ENCODE results near the gene BZW1. TPM values are rescaled to one million over a fixed set of nuclear protein-coding genes. Genes with fewer than 3 reads are reported as not detected.

The BZW1 gene
- total RNA-seq, 2 experiments from 2014 or later = 416 to 423 TPM

GRCh38 chr2:200778038-200778437 is 33.7 kb upstream of the BZW1 start:
- intact Hi-C loops (cut with micrococcal nuclease) = no loop called here
- no peaks in the 10 kb centered on the region for H3K4me1 Mint-ChIP-seq (ENCODE audit: low read depth)
- H3K36me3 Mint-ChIP-seq = peaks cover 2% of the 10 kb centered on the region
- H3K4me3 Mint-ChIP-seq = no peak overlapping the region
- no peak for DNase-seq
- CTCF ChIA-PET = no interaction called here
- POLR2A ChIA-PET = no interaction called here
- H3K27ac Mint-ChIP-seq = no peak overlapping the region
- H3K9me3 Mint-ChIP-seq = peaks cover 5% of the 10 kb centered on the region
- H3K27me3 Mint-ChIP-seq = peaks cover 4% of the 10 kb centered on the region

DNA sequence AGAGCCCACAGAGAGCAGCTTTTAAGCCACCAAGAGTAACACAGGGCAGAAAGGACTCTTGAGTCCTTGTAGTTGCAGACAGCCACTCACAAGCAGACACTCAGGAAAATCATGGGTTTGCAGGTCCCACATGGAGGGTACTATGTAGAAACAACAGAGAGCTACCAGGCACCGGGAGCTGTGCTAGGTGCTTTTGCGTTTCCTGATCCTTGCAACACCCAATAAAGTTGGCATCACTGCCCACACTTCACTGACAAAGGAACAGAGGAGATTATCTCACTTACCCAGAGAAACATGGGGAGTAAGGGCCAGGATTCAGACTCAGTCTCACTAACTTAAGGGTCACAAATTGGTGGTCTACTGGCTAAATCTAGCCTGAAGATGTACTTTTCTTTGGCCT is 32.5 kb upstream of the BZW1 start:
- Mint-ChIP-seq H3K4me3 (no peak overlapping the region), H3K36me3 (no peaks in the 10 kb centered on the region), H3K9me3 (no peaks in the 10 kb centered on the region), H3K4me1 (ENCODE audit: low read depth) (no peaks in the 10 kb centered on the region), H3K27ac (no peak overlapping the region), H3K27me3 (peaks cover 4% of the 10 kb centered on the region)
- CTCF ChIA-PET = no interaction called here
- intact Hi-C loops (cut with micrococcal nuclease) = no loop called here
- DNase-seq = no peak
- POLR2A ChIA-PET = interaction anchor here (0.6 kb wide), 1 partner anchor 14 kb away, joined by 3 read pairs; no protein-coding TSS in a partner anchor

- DNase-seq = no peak
- ChIA-PET CTCF (no interaction called here), POLR2A (no interaction called here)
- Mint-ChIP-seq H3K4me3 (no peak overlapping the region), H3K27me3 (peaks cover 4% of the 10 kb centered on the region), H3K27ac (no peak overlapping the region), H3K9me3 (no peaks in the 10 kb centered on the region), H3K36me3 (no peaks in the 10 kb centered on the region), H3K4me1 (ENCODE audit: low read depth) (peaks cover under 1% of the 10 kb centered on the region)
- intact Hi-C loops (cut with micrococcal nuclease) = no loop called here
These were observed 30.1 kb upstream of the BZW1 start for GRCh38 chr2:200781616-200782015.

DNA sequence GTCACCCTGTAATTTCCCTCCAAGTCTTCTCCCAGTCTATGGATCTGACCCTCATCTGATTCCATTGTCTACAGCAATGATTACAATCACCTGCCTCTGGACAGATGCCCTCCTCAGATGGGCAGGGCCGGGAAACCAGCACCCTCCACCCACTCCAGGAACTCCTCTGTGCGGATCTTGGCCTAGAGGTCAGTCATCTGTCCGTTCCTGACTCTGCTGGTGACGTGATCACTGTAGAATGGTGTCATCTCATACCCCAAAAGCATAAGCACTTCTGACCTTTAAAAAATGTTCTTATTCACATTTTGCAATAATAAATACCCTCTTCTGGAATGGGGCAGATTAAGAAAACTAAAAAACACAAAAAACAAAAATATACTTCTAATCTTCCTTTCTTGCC is 29.5 kb upstream of the BZW1 start:
- H3K27me3 Mint-ChIP-seq = peaks cover 4% of the 10 kb centered on the region
- ChIA-PET CTCF (no interaction called here), POLR2A (no interaction called here)
- no peak for DNase-seq
- no peak overlapping the region for H3K4me3 Mint-ChIP-seq
- no peak overlapping the region for H3K27ac Mint-ChIP-seq
- H3K36me3 Mint-ChIP-seq = no peaks in the 10 kb centered on the region
- intact Hi-C loops (cut with micrococcal nuclease) = no loop called here
- H3K9me3 Mint-ChIP-seq = no peaks in the 10 kb centered on the region
- peaks cover 4% of the 10 kb centered on the region for H3K4me1 Mint-ChIP-seq (ENCODE audit: low read depth)

GRCh38 chr2:200784215-200784614 is 27.5 kb upstream of the BZW1 start:
- no peak overlapping the region for H3K27ac Mint-ChIP-seq
- no peak for DNase-seq
- H3K9me3 Mint-ChIP-seq = no peaks in the 10 kb centered on the region
- CTCF ChIA-PET = interaction anchor here (0.9 kb wide), 1 partner anchor 9 kb away, joined by 3 read pairs; no protein-coding TSS in a partner anchor
- peaks cover 4% of the 10 kb centered on the region for H3K27me3 Mint-ChIP-seq
- H3K4me1 Mint-ChIP-seq (ENCODE audit: low read depth) = peaks cover 16% of the 10 kb centered on the region
- POLR2A ChIA-PET = no interaction called here
- H3K36me3 Mint-ChIP-seq = no peaks in the 10 kb centered on the region
- H3K4me3 Mint-ChIP-seq = no peak overlapping the region
- intact Hi-C loops (cut with micrococcal nuclease) = no loop called here

- Mint-ChIP-seq H3K36me3 (no peaks in the 10 kb centered on the region), H3K4me3 (no peak overlapping the region), H3K9me3 (no peaks in the 10 kb centered on the region), H3K27me3 (peaks cover 4% of the 10 kb centered on the region), H3K4me1 (ENCODE audit: low read depth) (peaks cover 16% of the 10 kb centered on the region), H3K27ac (no peak overlapping the region)
- POLR2A ChIA-PET = no interaction called here
- intact Hi-C loops (cut with micrococcal nuclease) = no loop called here
- no peak for DNase-seq
- CTCF ChIA-PET = interaction anchor here (0.7 kb wide), 1 partner anchor 12 kb away, joined by 5 read pairs; no protein-coding TSS in a partner anchor
These were observed 25.3 kb upstream of the BZW1 start for GRCh38 chr2:200786423-200786822.

DNA sequence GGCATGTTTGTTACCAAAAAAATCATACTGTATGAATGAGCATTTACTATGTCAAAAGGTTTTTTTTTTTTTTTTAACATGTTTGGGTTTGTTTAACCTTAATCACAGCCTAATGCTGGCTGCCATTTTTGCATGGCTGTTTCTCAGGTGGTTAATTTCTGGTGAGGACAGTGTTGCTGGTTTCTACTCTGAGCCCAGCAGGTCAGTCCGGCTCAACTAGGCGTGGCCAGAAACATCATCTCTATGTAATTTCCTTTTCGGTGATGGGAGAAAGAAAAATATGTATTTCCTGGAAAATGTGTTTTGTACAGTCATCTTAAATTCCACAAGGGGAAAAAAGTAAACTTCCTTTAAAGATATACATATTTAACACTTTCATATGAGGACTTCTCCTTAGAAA is 24.9 kb upstream of the BZW1 start:
- peaks cover 4% of the 10 kb centered on the region for H3K27me3 Mint-ChIP-seq
- no peaks in the 10 kb centered on the region for H3K9me3 Mint-ChIP-seq
- intact Hi-C loops (cut with micrococcal nuclease) = loop anchor here (1.0 kb wide), 2 partner anchors 22 to 74 kb away; no protein-coding TSS in a partner anchor
- no peak overlapping the region for H3K27ac Mint-ChIP-seq
- DNase-seq = no peak
- CTCF ChIA-PET = interaction anchor here (0.7 kb wide), 1 partner anchor 11 kb away, joined by 5 read pairs; no protein-coding TSS in a partner anchor
- H3K4me1 Mint-ChIP-seq (ENCODE audit: low read depth) = peaks cover 16% of the 10 kb centered on the region
- POLR2A ChIA-PET = no interaction called here
- no peak overlapping the region for H3K4me3 Mint-ChIP-seq
- no peaks in the 10 kb centered on the region for H3K36me3 Mint-ChIP-seq

GRCh38 chr2:200787351-200788120 is 24.2 kb upstream of the BZW1 start:
- Mint-ChIP-seq H3K27me3 (peaks cover 4% of the 10 kb centered on the region), H3K4me1 (ENCODE audit: low read depth) (peaks cover 16% of the 10 kb centered on the region), H3K27ac (peak overlapping the region; percentile 26), H3K9me3 (no peaks in the 10 kb centered on the region), H3K36me3 (no peaks in the 10 kb centered on the region), H3K4me3 (no peak overlapping the region)
- DNase-seq = peak; percentile 52
- ChIA-PET CTCF (no interaction called here), POLR2A (no interaction called here)
- intact Hi-C loops (cut with micrococcal nuclease) = loop anchor here (1.0 kb wide), 2 partner anchors 22 to 74 kb away; no protein-coding TSS in a partner anchor

DNA sequence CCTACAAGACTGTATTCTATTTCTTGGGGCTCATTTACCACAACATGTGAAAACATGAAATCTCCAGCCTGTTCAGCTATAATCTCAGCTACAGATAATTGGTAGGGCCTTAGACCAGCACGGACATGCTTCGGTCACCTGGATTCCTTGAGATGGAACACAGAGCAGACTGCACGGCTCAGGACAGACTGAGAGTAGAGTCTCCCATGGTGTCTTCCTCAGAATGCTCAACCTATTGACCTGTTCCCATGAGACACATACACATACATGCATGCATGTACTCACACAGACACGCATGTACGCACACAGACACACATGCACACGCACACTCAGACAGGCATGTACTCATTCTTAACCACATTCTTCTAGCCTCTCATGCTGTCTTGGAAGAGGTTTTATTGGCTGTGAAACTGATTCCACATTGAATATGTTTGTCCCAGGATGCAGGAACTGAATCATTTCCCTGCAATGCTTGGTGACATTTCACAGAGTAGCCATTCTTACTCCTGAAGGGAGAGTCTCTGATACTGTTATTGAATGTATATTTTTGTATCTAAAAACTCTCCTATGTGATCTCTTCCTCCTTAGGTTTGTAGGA is 23.5 kb upstream of the BZW1 start:
- H3K4me3 Mint-ChIP-seq = no peak overlapping the region
- DNase-seq = no peak
- H3K9me3 Mint-ChIP-seq = no peaks in the 10 kb centered on the region
- intact Hi-C loops (cut with micrococcal nuclease) = no loop called here
- peaks cover 16% of the 10 kb centered on the region for H3K4me1 Mint-ChIP-seq (ENCODE audit: low read depth)
- ChIA-PET POLR2A (interaction anchor here (0.6 kb wide), 1 partner anchor 63 kb away, joined by 3 read pairs; no protein-coding TSS in a partner anchor), CTCF (no interaction called here)
- H3K27me3 Mint-ChIP-seq = peaks cover 4% of the 10 kb centered on the region
- no peak overlapping the region for H3K27ac Mint-ChIP-seq
- H3K36me3 Mint-ChIP-seq = no peaks in the 10 kb centered on the region

GRCh38 chr2:200790185-200790584 is 21.5 kb upstream of the BZW1 start:
- H3K9me3 Mint-ChIP-seq = no peaks in the 10 kb centered on the region
- H3K36me3 Mint-ChIP-seq = no peaks in the 10 kb centered on the region
- no peak overlapping the region for H3K4me3 Mint-ChIP-seq
- DNase-seq = no peak
- peaks cover 2% of the 10 kb centered on the region for H3K27me3 Mint-ChIP-seq
- no peak overlapping the region for H3K27ac Mint-ChIP-seq
- ChIA-PET CTCF (no interaction called here), POLR2A (interaction anchor here (0.6 kb wide), 1 partner anchor 41 kb away, joined by 3 read pairs; no protein-coding TSS in a partner anchor)
- intact Hi-C loops (cut with micrococcal nuclease) = no loop called here
- peaks cover 16% of the 10 kb centered on the region for H3K4me1 Mint-ChIP-seq (ENCODE audit: low read depth)

- Mint-ChIP-seq H3K27ac (no peak overlapping the region), H3K4me3 (no peak overlapping the region), H3K4me1 (ENCODE audit: low read depth) (peaks cover 13% of the 10 kb centered on the region), H3K27me3 (peaks cover 2% of the 10 kb centered on the region), H3K9me3 (no peaks in the 10 kb centered on the region), H3K36me3 (no peaks in the 10 kb centered on the region)
- POLR2A ChIA-PET = no interaction called here
- CTCF ChIA-PET = no interaction called here
- intact Hi-C loops (cut with micrococcal nuclease) = no loop called here
- no peak for DNase-seq
These were observed 19.8 kb upstream of the BZW1 start for GRCh38 chr2:200791905-200792304.

DNA sequence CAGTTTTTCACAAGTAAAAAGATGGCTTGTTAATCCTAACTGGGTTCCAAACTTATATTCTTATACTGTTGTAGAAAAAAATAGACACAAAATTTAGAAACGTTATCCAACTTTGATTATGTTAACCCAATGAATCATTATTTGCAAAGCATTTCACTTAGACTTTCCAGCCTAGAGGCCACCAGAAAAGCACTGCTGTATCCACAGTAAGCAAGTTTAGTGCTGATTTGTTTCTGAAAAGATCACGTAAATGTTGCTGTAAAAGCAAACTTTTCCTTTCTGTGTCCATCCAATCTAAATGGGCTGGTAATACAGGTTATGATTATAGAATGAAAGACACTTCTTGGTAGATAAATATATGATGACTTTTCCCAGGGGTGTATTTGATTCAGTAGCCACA is 17.6 kb upstream of the BZW1 start:
- CTCF ChIA-PET = interaction anchor here (0.7 kb wide), 1 partner anchor 208 kb away, joined by 3 read pairs; the partner anchor contains the start of gene AOX1
- H3K27ac Mint-ChIP-seq = no peak overlapping the region
- intact Hi-C loops (cut with micrococcal nuclease) = no loop called here
- no peak overlapping the region for H3K4me3 Mint-ChIP-seq
- peaks cover 2% of the 10 kb centered on the region for H3K27me3 Mint-ChIP-seq
- POLR2A ChIA-PET = no interaction called here
- H3K9me3 Mint-ChIP-seq = no peaks in the 10 kb centered on the region
- H3K4me1 Mint-ChIP-seq (ENCODE audit: low read depth) = peaks cover 4% of the 10 kb centered on the region
- no peak for DNase-seq
- no peaks in the 10 kb centered on the region for H3K36me3 Mint-ChIP-seq

Data from activated CD4-positive, alpha-beta memory T cell treated with anti-CD3 and anti-CD28 coated beads for 36 hours (primary cell).